Common myeloid progenitor, CD34-positive (primary cell): ENCODE data around the gene ALDH1A1.

Experiments used
- CTCF ChIA-PET: fragments of 350-600 bp; sonication (Branson Sonifier 250); formaldehyde crosslinking; loops from one replicate; lab custom pipeline; 2021; ENCODE audit warnings: antibody characterized with exemption; lab: Charles Lee
- POLR2A ChIA-PET: fragments of 350-600 bp; sonication (Branson Sonifier 250); formaldehyde crosslinking; loops from one replicate; lab custom pipeline; 2021; ENCODE audit warnings: antibody characterized with exemption; lab: Charles Lee
- DNase-seq, 3 donors: peaks; one replicate each; pipeline versions ENCODE4 v3.0.0 to v3.0.0-alpha.2; 2013
- H3K27ac ChIP-seq, 2 experiments: 1 replicate in 1 of 2; 2 replicates in 1 of 2; pipeline ENCODE4 v1.7.0; 2013; ENCODE audit warnings: inconsistent platforms in 2 of 2, low read length in 2 of 2, mild to moderate bottlenecking in 2 of 2, low read depth in 1 of 2, moderate library complexity in 1 of 2; ENCODE audit not compliant: severe bottlenecking in 2 of 2, insufficient read depth in 1 of 2, poor library complexity in 1 of 2
- H3K27me3 ChIP-seq, 5 experiments: replicated peaks in 2 of 5; 1 replicate in 3 of 5; 2 replicates in 2 of 5; pipeline versions ENCODE4 v1.6.1 to v1.7.0; 2013; ENCODE audit warnings: low read length in 4 of 5, mild to moderate bottlenecking in 2 of 5, moderate library complexity in 2 of 5, inconsistent platforms in 1 of 5; ENCODE audit not compliant: insufficient read depth in 5 of 5, control insufficient read depth in 4 of 5
- H3K36me3 ChIP-seq, 4 experiments: 1 replicate in 2 of 4; 2 replicates in 2 of 4; pipeline versions ENCODE4 v1.6.1 to v1.7.0; 2013; ENCODE audit warnings: low read length in 3 of 4, control low read depth in 1 of 4, mild to moderate bottlenecking in 1 of 4; ENCODE audit not compliant: control insufficient read depth in 4 of 4, insufficient read depth in 4 of 4
- H3K4me1 ChIP-seq, 4 experiments: 1 replicate in 3 of 4; 2 replicates in 1 of 4; pipeline versions ENCODE4 v1.6.1 to v1.7.1; 2013; ENCODE audit warnings: low read length in 3 of 4, mild to moderate bottlenecking in 3 of 4, control low read depth in 1 of 4, inconsistent platforms in 1 of 4, moderate library complexity in 1 of 4; ENCODE audit not compliant: control insufficient read depth in 4 of 4, insufficient read depth in 4 of 4; ENCODE audit errors: control extremely low read depth in 1 of 4
- H3K4me3 ChIP-seq, 7 experiments: 1 replicate in 4 of 7; 2 replicates in 3 of 7; pipeline versions ENCODE4 v1.5.1 to v1.7.0; 2013; ENCODE audit warnings: mild to moderate bottlenecking in 7 of 7, low read length in 6 of 7, moderate library complexity in 6 of 7, inconsistent platforms in 2 of 7, low read depth in 2 of 7, control low read depth in 1 of 7; ENCODE audit not compliant: insufficient read depth in 4 of 7, control insufficient read depth in 1 of 7; ENCODE audit errors: extremely low read depth in 1 of 7
- H3K9me3 ChIP-seq, 5 experiments: 1 replicate in 4 of 5; 2 replicates in 1 of 5; pipeline versions ENCODE4 v1.6.1 to v1.7.1; 2013; ENCODE audit warnings: low read length in 4 of 5, mild to moderate bottlenecking in 2 of 5, inconsistent platforms in 1 of 5, low read depth in 1 of 5, moderate library complexity in 1 of 5; ENCODE audit not compliant: control insufficient read depth in 4 of 5, insufficient read depth in 2 of 5; ENCODE audit errors: control extremely low read depth in 1 of 5
- WGBS: methylation state at CpG from one replicate; pipeline ENCODE4 v1.1.5; 2013; ENCODE audit not compliant: insufficient coverage; 5-methylcytosine and 5-hydroxymethylcytosine counted together

The ALDH1A1 gene

GRCh38 chr9:72984226-72984947, 31.5 kb upstream of the ALDH1A1 start:
- H3K4me1 ChIP-seq, result peaks cover 0 to 31% (median 9%) of the 10 kb centered on the region in 4 experiments
- WGBS, result 100% methylated on average over 2 of the region's 2 CpGs
- H3K9me3 ChIP-seq, result no peaks in the 10 kb centered on the region
- ChIA-PET CTCF (interaction anchor here (1.2 to 1.3 kb wide), 3 partner anchors 13 to 113 kb away, joined by 3 to 5 read pairs (median 3); no protein-coding TSS in a partner anchor), POLR2A (no interaction called here)
- no peak overlapping the region for H3K4me3 ChIP-seq
- no peaks in the 10 kb centered on the region for H3K36me3 ChIP-seq
- no peak for DNase-seq
- H3K27ac ChIP-seq, result no peak overlapping the region
- H3K27me3 ChIP-seq, result no peaks in the 10 kb centered on the region

GRCh38 chr9:72983512-72984225, 30.8 kb upstream of the ALDH1A1 start:
- Histone ChIP-seq H3K36me3 (no peaks in the 10 kb centered on the region), H3K27ac (no peak overlapping the region), H3K4me3 (no peak overlapping the region), H3K27me3 (no peaks in the 10 kb centered on the region), H3K4me1 (peaks cover 0 to 31% (median 9%) of the 10 kb centered on the region in 4 experiments), H3K9me3 (no peaks in the 10 kb centered on the region)
- DNase-seq, result peak in 2 of 3 donors; percentile 56 to 57
- ChIA-PET POLR2A (no interaction called here), CTCF (interaction anchor here (1.1 to 1.5 kb wide), 5 partner anchors 9 to 113 kb away, joined by 3 to 5 read pairs (median 3); no protein-coding TSS in a partner anchor)
- WGBS, result 80% methylated on average over 1 of the region's 5 CpGs

GRCh38 chr9:72983056-72983455, 30.2 kb upstream of the ALDH1A1 start:
- peaks cover 0 to 28% (median 8%) of the 10 kb centered on the region in 4 experiments for H3K4me1 ChIP-seq
- H3K27me3 ChIP-seq, result no peaks in the 10 kb centered on the region
- H3K9me3 ChIP-seq, result no peaks in the 10 kb centered on the region
- ChIA-PET CTCF (interaction anchor here (1.1 to 1.5 kb wide), 3 partner anchors 8 to 52 kb away, joined by 3 to 5 read pairs (median 4); no protein-coding TSS in a partner anchor), POLR2A (no interaction called here)
- no peak overlapping the region for H3K4me3 ChIP-seq
- no peak overlapping the region for H3K27ac ChIP-seq
- H3K36me3 ChIP-seq, result no peaks in the 10 kb centered on the region
- no peak for DNase-seq

GRCh38 chr9:72982146-72982799, 29.4 kb upstream of the ALDH1A1 start:
- WGBS, result 70% methylated on average over 4 of the region's 5 CpGs
- H3K9me3 ChIP-seq, result no peaks in the 10 kb centered on the region

GRCh38 chr9:72981433-72981832, 28.6 kb upstream of the ALDH1A1 start:
- Histone ChIP-seq H3K4me1 (peaks cover 0 to 26% (median 5%) of the 10 kb centered on the region in 4 experiments), H3K27me3 (no peaks in the 10 kb centered on the region), H3K27ac (no peak overlapping the region), H3K36me3 (no peaks in the 10 kb centered on the region), H3K9me3 (no peaks in the 10 kb centered on the region), H3K4me3 (no peak overlapping the region)
- POLR2A ChIA-PET, result no interaction called here
- CTCF ChIA-PET, result no interaction called here
- no peak for DNase-seq
- 98% methylated on average over 5 of the region's 5 CpGs for WGBS

More at GRCh38 chr9:72982146-72982799, 29.4 kb upstream of the ALDH1A1 start:
- peaks cover 0 to 26% (median 5%) of the 10 kb centered on the region in 4 experiments for H3K4me1 ChIP-seq
- H3K27me3 ChIP-seq, result no peaks in the 10 kb centered on the region
- H3K36me3 ChIP-seq, result no peaks in the 10 kb centered on the region
- ChIA-PET CTCF (interaction anchor here (1.1 to 1.5 kb wide), 2 partner anchors 7 to 51 kb away, joined by 3 to 4 read pairs; no protein-coding TSS in a partner anchor), POLR2A (no interaction called here)
- H3K27ac ChIP-seq, result no peak overlapping the region
- H3K4me3 ChIP-seq, result no peak overlapping the region
- peak in 2 of 3 donors; percentile 65 to 73 for DNase-seq

GRCh38 chr9:72980600-72981265, 27.9 kb upstream of the ALDH1A1 start:
- POLR2A ChIA-PET, result no interaction called here

More at GRCh38 chr9:72980600-72981265, 27.9 kb upstream of the ALDH1A1 start:
- DNase-seq, result no peak
- Histone ChIP-seq H3K9me3 (no peaks in the 10 kb centered on the region), H3K4me3 (no peak overlapping the region), H3K27me3 (no peaks in the 10 kb centered on the region), H3K4me1 (peaks cover 0 to 26% (median 5%) of the 10 kb centered on the region in 4 experiments), H3K36me3 (no peaks in the 10 kb centered on the region), H3K27ac (no peak overlapping the region)
- WGBS, result 100% methylated on average over 1 of the region's 12 CpGs
- CTCF ChIA-PET, result no interaction called here
